ENCODE measurements around the gene MSH5. TPM values are rescaled to one million over a fixed set of nuclear protein-coding genes. Genes with fewer than 3 reads are reported as not detected.
"Not testable (repeated sequence)": the region's sequence is repeated elsewhere in the genome, so short reads cannot be mapped to it uniquely, and the experiment has no call there.

Gene MSH5
- total RNA-seq, 1 donor from 2014 or later = 7.1 TPM

- DNase-seq = no peak
Observed at GRCh38 chr6:31779908-31780307, 40.1 kb downstream of the MSH5 start.

GRCh38 chr6:31780507-31781243 is 40.9 kb downstream of the MSH5 start:
- DNase-seq = no peak

- no peak for DNase-seq
Observed at GRCh38 chr6:31781244-31782125, 41.7 kb downstream of the MSH5 start.

- DNase-seq = no peak
Observed at GRCh38 chr6:31782126-31782855, 42.5 kb downstream of the MSH5 start.

GRCh38 chr6:31784098-31784925 is 44.5 kb downstream of the MSH5 start:
- DNase-seq = no peak

GRCh38 chr6:31785475-31785874 is 45.7 kb downstream of the MSH5 start:
- DNase-seq = no peak

- peak; percentile 68 for DNase-seq
Observed at GRCh38 chr6:31791324-31792089, 51.7 kb downstream of the MSH5 start.

GRCh38 chr6:31792090-31792374 is 52.2 kb downstream of the MSH5 start:
- no peak for DNase-seq

GRCh38 chr6:31792761-31793171 is 53.0 kb downstream of the MSH5 start:
- DNase-seq = peak; percentile 65

- not testable (repeated sequence) for DNase-seq
Observed at GRCh38 chr6:31793927-31794245, 54.1 kb downstream of the MSH5 start.

- DNase-seq = peak; percentile 41
Observed at GRCh38 chr6:31794294-31794865, 54.6 kb downstream of the MSH5 start.

GRCh38 chr6:31794866-31795615 is 55.2 kb downstream of the MSH5 start:
- DNase-seq = peak; percentile 23

- DNase-seq = peak; percentile 94
Observed at GRCh38 chr6:31795616-31796298, 56.0 kb downstream of the MSH5 start, which contains the start of gene VARS1. VARS1 (minus strand) TSS chr6:31795752; CDS start chr6:31795217, 535 bp downstream.

GRCh38 chr6:31796993-31797385 is 57.2 kb downstream of the MSH5 start:
- DNase-seq = no peak

GRCh38 chr6:31797588-31797987 is 57.8 kb downstream of the MSH5 start:
- DNase-seq = peak; percentile 44

GRCh38 chr6:31799781-31800180 is 60.0 kb downstream of the MSH5 start:
- no peak for DNase-seq

GRCh38 chr6:31801031-31801927 is 61.5 kb downstream of the MSH5 start:
- DNase-seq = not testable (repeated sequence)

- no peak for DNase-seq
Observed at GRCh38 chr6:31805939-31806469, 66.2 kb downstream of the MSH5 start.

Measured in dermis blood vessel endothelial cell (primary cell).